T-helper 2 cell treated with Interferon-gamma antibody and Interleukin-4, amounts not matched to agents 5 μg/mL and 100 μg/mL, for 36 hours (primary cell): ENCODE measurements around the gene CPT1A.

Experiments used
- DNase-seq: peaks from one replicate; pipeline ENCODE4 v3.0.0; 2021; ENCODE audit warnings: low spot score
- H3K27ac Mint-ChIP-seq: one replicate; pipeline ENCODE4 v1.8.0; 2021; ENCODE audit warnings: mild to moderate bottlenecking, mixed read lengths
- H3K27me3 Mint-ChIP-seq: one replicate; pipeline ENCODE4 v1.8.0; 2021; ENCODE audit warnings: low read depth, mixed read lengths
- H3K36me3 Mint-ChIP-seq: one replicate; pipeline ENCODE4 v1.8.0; 2021; ENCODE audit warnings: low read depth, mixed read lengths
- H3K4me1 Mint-ChIP-seq: one replicate; pipeline ENCODE4 v1.8.0; 2021; ENCODE audit warnings: low read depth, mixed read lengths
- H3K4me3 Mint-ChIP-seq: one replicate; pipeline ENCODE4 v1.8.0; 2022; ENCODE audit warnings: mild to moderate bottlenecking, moderate library complexity, mixed read lengths
- H3K9me3 Mint-ChIP-seq: one replicate; pipeline ENCODE4 v1.8.0; 2021; ENCODE audit warnings: mixed read lengths

CPT1A gene

GRCh38 chr11:68813773-68814172, 27.9 kb downstream of the CPT1A start:
- no peak overlapping the region for H3K27ac Mint-ChIP-seq
- DNase-seq, result no peak
- peaks cover 12% of the 10 kb centered on the region for H3K4me1 Mint-ChIP-seq
- H3K36me3 Mint-ChIP-seq, result peaks cover 13% of the 10 kb centered on the region
- no peaks in the 10 kb centered on the region for H3K27me3 Mint-ChIP-seq
- H3K9me3 Mint-ChIP-seq, result no peaks in the 10 kb centered on the region
- H3K4me3 Mint-ChIP-seq, result no peak overlapping the region

- Mint-ChIP-seq H3K27ac (no peak overlapping the region), H3K27me3 (no peaks in the 10 kb centered on the region), H3K36me3 (peaks cover 15% of the 10 kb centered on the region), H3K4me1 (peaks cover 8% of the 10 kb centered on the region), H3K4me3 (no peak overlapping the region), H3K9me3 (no peaks in the 10 kb centered on the region)
- no peak for DNase-seq
Observed at GRCh38 chr11:68812526-68812925, 29.2 kb downstream of the CPT1A start.

- Mint-ChIP-seq H3K9me3 (no peaks in the 10 kb centered on the region), H3K4me1 (no peaks in the 10 kb centered on the region), H3K4me3 (no peak overlapping the region), H3K27ac (no peak overlapping the region), H3K36me3 (peaks cover 17% of the 10 kb centered on the region), H3K27me3 (no peaks in the 10 kb centered on the region)
- no peak for DNase-seq
Observed at GRCh38 chr11:68810164-68810563, 31.6 kb downstream of the CPT1A start.

- H3K27ac Mint-ChIP-seq, result no peak overlapping the region
Observed at GRCh38 chr11:68809506-68809905, 32.2 kb downstream of the CPT1A start.

GRCh38 chr11:68808787-68809186, 32.9 kb downstream of the CPT1A start:
- peaks cover 17% of the 10 kb centered on the region for H3K36me3 Mint-ChIP-seq
- no peak overlapping the region for H3K4me3 Mint-ChIP-seq
- DNase-seq, result no peak
- no peak overlapping the region for H3K27ac Mint-ChIP-seq
- no peaks in the 10 kb centered on the region for H3K4me1 Mint-ChIP-seq
- H3K9me3 Mint-ChIP-seq, result no peaks in the 10 kb centered on the region
- H3K27me3 Mint-ChIP-seq, result no peaks in the 10 kb centered on the region

More at GRCh38 chr11:68809506-68809905, 32.2 kb downstream of the CPT1A start:
- peaks cover 17% of the 10 kb centered on the region for H3K36me3 Mint-ChIP-seq
- H3K4me3 Mint-ChIP-seq, result no peak overlapping the region
- DNase-seq, result no peak
- H3K4me1 Mint-ChIP-seq, result no peaks in the 10 kb centered on the region
- H3K27me3 Mint-ChIP-seq, result no peaks in the 10 kb centered on the region
- H3K9me3 Mint-ChIP-seq, result no peaks in the 10 kb centered on the region

- Mint-ChIP-seq H3K27ac (no peak overlapping the region), H3K4me1 (no peaks in the 10 kb centered on the region), H3K9me3 (no peaks in the 10 kb centered on the region), H3K4me3 (no peak overlapping the region), H3K36me3 (peaks cover 19% of the 10 kb centered on the region), H3K27me3 (no peaks in the 10 kb centered on the region)
- no peak for DNase-seq
Observed at GRCh38 chr11:68806931-68807844, 34.5 kb downstream of the CPT1A start.

- H3K27ac Mint-ChIP-seq, result no peak overlapping the region
- H3K4me3 Mint-ChIP-seq, result no peak overlapping the region
- no peak for DNase-seq
- H3K9me3 Mint-ChIP-seq, result no peaks in the 10 kb centered on the region
- H3K4me1 Mint-ChIP-seq, result no peaks in the 10 kb centered on the region
- H3K36me3 Mint-ChIP-seq, result peaks cover 21% of the 10 kb centered on the region
- H3K27me3 Mint-ChIP-seq, result no peaks in the 10 kb centered on the region
Observed at GRCh38 chr11:68804786-68805185, 36.9 kb downstream of the CPT1A start.

- Mint-ChIP-seq H3K4me3 (no peak overlapping the region), H3K4me1 (no peaks in the 10 kb centered on the region), H3K27ac (no peak overlapping the region), H3K27me3 (no peaks in the 10 kb centered on the region), H3K36me3 (peaks cover 22% of the 10 kb centered on the region), H3K9me3 (no peaks in the 10 kb centered on the region)
- DNase-seq, result no peak
Observed at GRCh38 chr11:68803766-68804165, 38.0 kb downstream of the CPT1A start.

GRCh38 chr11:68798221-68798813, 43.4 kb downstream of the CPT1A start:
- Mint-ChIP-seq H3K36me3 (peaks cover 30% of the 10 kb centered on the region), H3K27ac (no peak overlapping the region), H3K4me3 (no peak overlapping the region), H3K9me3 (no peaks in the 10 kb centered on the region), H3K4me1 (no peaks in the 10 kb centered on the region), H3K27me3 (no peaks in the 10 kb centered on the region)
- no peak for DNase-seq

- H3K4me1 Mint-ChIP-seq, result no peaks in the 10 kb centered on the region
- H3K4me3 Mint-ChIP-seq, result no peak overlapping the region
- no peaks in the 10 kb centered on the region for H3K9me3 Mint-ChIP-seq
- DNase-seq, result no peak
- H3K36me3 Mint-ChIP-seq, result peaks cover 30% of the 10 kb centered on the region
- no peak overlapping the region for H3K27ac Mint-ChIP-seq
- no peaks in the 10 kb centered on the region for H3K27me3 Mint-ChIP-seq
Observed at GRCh38 chr11:68796801-68797200, 44.9 kb downstream of the CPT1A start.

- Mint-ChIP-seq H3K4me3 (no peak overlapping the region), H3K36me3 (peaks cover 24% of the 10 kb centered on the region)
- no peak for DNase-seq
Observed at GRCh38 chr11:68792400-68792966, 49.2 kb downstream of the CPT1A start.

GRCh38 chr11:68784653-68785052, 57.1 kb downstream of the CPT1A start:
- Mint-ChIP-seq H3K9me3 (no peaks in the 10 kb centered on the region), H3K36me3 (peaks cover 18% of the 10 kb centered on the region), H3K27ac (no peak overlapping the region), H3K4me1 (no peaks in the 10 kb centered on the region), H3K4me3 (no peak overlapping the region), H3K27me3 (no peaks in the 10 kb centered on the region)
- no peak for DNase-seq

More at GRCh38 chr11:68792400-68792966, 49.2 kb downstream of the CPT1A start:
- no peaks in the 10 kb centered on the region for H3K4me1 Mint-ChIP-seq
- no peak overlapping the region for H3K27ac Mint-ChIP-seq
- no peaks in the 10 kb centered on the region for H3K27me3 Mint-ChIP-seq
- H3K9me3 Mint-ChIP-seq, result no peaks in the 10 kb centered on the region

GRCh38 chr11:68783216-68783821, 58.4 kb downstream of the CPT1A start:
- H3K9me3 Mint-ChIP-seq, result no peaks in the 10 kb centered on the region
- no peaks in the 10 kb centered on the region for H3K4me1 Mint-ChIP-seq
- H3K4me3 Mint-ChIP-seq, result no peak overlapping the region
- peaks cover 23% of the 10 kb centered on the region for H3K36me3 Mint-ChIP-seq
- no peak overlapping the region for H3K27ac Mint-ChIP-seq
- DNase-seq, result no peak
- no peaks in the 10 kb centered on the region for H3K27me3 Mint-ChIP-seq

- Mint-ChIP-seq H3K27ac (no peak overlapping the region), H3K4me3 (no peak overlapping the region), H3K27me3 (no peaks in the 10 kb centered on the region), H3K36me3 (peaks cover 28% of the 10 kb centered on the region), H3K4me1 (no peaks in the 10 kb centered on the region), H3K9me3 (no peaks in the 10 kb centered on the region)
- DNase-seq, result no peak
Observed at GRCh38 chr11:68782711-68783110, 59.0 kb downstream of the CPT1A start.
